ENCODE results near the gene ZBTB2. TPM values are rescaled to one million over a fixed set of nuclear protein-coding genes. Genes with fewer than 3 reads are reported as not detected.

Gene ZBTB2
- polyA plus RNA-seq, 1 experiment = 22.3 TPM

- Histone ChIP-seq H3K27ac (ENCODE audit: low read depth, low read length) (no peak overlapping the region), H3K9me3 (ENCODE audit: control insufficient read depth, insufficient read depth, low read length) (peaks cover 3% of the 10 kb centered on the region), H3K27me3 (ENCODE audit: control insufficient read depth, insufficient read depth, low read length) (no peaks in the 10 kb centered on the region), H3K4me3 (ENCODE audit: low read depth, low read length) (no peak overlapping the region)
- no peak for DNase-seq (ENCODE audit: low read depth, low spot score)
- POLR2A ChIA-PET = no interaction called here
- no peak for TF ChIP-seq CTCF (IDR thresholded peaks at IDR 0.05; ENCODE audit: low read depth, low read length)
- CTCF ChIA-PET = no interaction called here
Observed at GRCh38 chr6:151414641-151415260, 23.4 kb upstream of the ZBTB2 start.

- H3K9me3 ChIP-seq (ENCODE audit: control insufficient read depth, insufficient read depth, low read length) = peaks cover 3% of the 10 kb centered on the region
- TF ChIP-seq CTCF (IDR thresholded peaks at IDR 0.05; ENCODE audit: low read depth, low read length) = no peak
- no peaks in the 10 kb centered on the region for H3K27me3 ChIP-seq (ENCODE audit: control insufficient read depth, insufficient read depth, low read length)
- no peak overlapping the region for H3K27ac ChIP-seq (ENCODE audit: low read depth, low read length)
- DNase-seq (ENCODE audit: low read depth, low spot score) = no peak
- ChIA-PET CTCF (interaction anchor here (0.9 kb wide), 1 partner anchor 9 kb away, joined by 4 read pairs; no protein-coding TSS in a partner anchor), POLR2A (no interaction called here)
- no peak overlapping the region for H3K4me3 ChIP-seq (ENCODE audit: low read depth, low read length)
Observed at GRCh38 chr6:151413372-151414145, 22.2 kb upstream of the ZBTB2 start.

- no peak for DNase-seq (ENCODE audit: low read depth, low spot score)
- H3K9me3 ChIP-seq (ENCODE audit: control insufficient read depth, insufficient read depth, low read length) = peaks cover 3% of the 10 kb centered on the region
- POLR2A ChIA-PET = no interaction called here
- no peaks in the 10 kb centered on the region for H3K27me3 ChIP-seq (ENCODE audit: control insufficient read depth, insufficient read depth, low read length)
- no peak overlapping the region for H3K27ac ChIP-seq (ENCODE audit: low read depth, low read length)
- no peak overlapping the region for H3K4me3 ChIP-seq (ENCODE audit: low read depth, low read length)
- TF ChIP-seq CTCF (IDR thresholded peaks at IDR 0.05; ENCODE audit: low read depth, low read length) = no peak
- CTCF ChIA-PET = no interaction called here
Observed at GRCh38 chr6:151412909-151413308, 21.6 kb upstream of the ZBTB2 start.

- ChIA-PET CTCF (no interaction called here), POLR2A (no interaction called here)
- no peak for TF ChIP-seq CTCF (IDR thresholded peaks at IDR 0.05; ENCODE audit: low read depth, low read length)
- no peak for DNase-seq (ENCODE audit: low read depth, low spot score)
- Histone ChIP-seq H3K27me3 (ENCODE audit: control insufficient read depth, insufficient read depth, low read length) (no peaks in the 10 kb centered on the region), H3K9me3 (ENCODE audit: control insufficient read depth, insufficient read depth, low read length) (peaks cover 3% of the 10 kb centered on the region), H3K4me3 (ENCODE audit: low read depth, low read length) (no peak overlapping the region), H3K27ac (ENCODE audit: low read depth, low read length) (no peak overlapping the region)
Observed at GRCh38 chr6:151409679-151410078, 18.3 kb upstream of the ZBTB2 start.

GRCh38 chr6:151409260-151409659 lies 17.9 kb upstream of the ZBTB2 start:
- no peaks in the 10 kb centered on the region for H3K27me3 ChIP-seq (ENCODE audit: control insufficient read depth, insufficient read depth, low read length)
- TF ChIP-seq CTCF (IDR thresholded peaks at IDR 0.05; ENCODE audit: low read depth, low read length) = no peak
- no peak overlapping the region for H3K4me3 ChIP-seq (ENCODE audit: low read depth, low read length)
- DNase-seq (ENCODE audit: low read depth, low spot score) = no peak
- ChIA-PET POLR2A (no interaction called here), CTCF (no interaction called here)
- no peak overlapping the region for H3K27ac ChIP-seq (ENCODE audit: low read depth, low read length)
- peaks cover 3% of the 10 kb centered on the region for H3K9me3 ChIP-seq (ENCODE audit: control insufficient read depth, insufficient read depth, low read length)

All from AG04450 (cell line).